Loucy (cell line): ENCODE results near the gene AAK1.

Experiments used
- EZH2phosphoT487 ChIP-seq: fragments of 200-600 bp; IDR thresholded peaks from 2 replicates; pipeline ENCODE4 v1.6.1; 2018; ENCODE audit warnings: antibody characterized with exemption, mild to moderate bottlenecking, moderate library complexity, borderline replicate concordance
- TF ChIP-seq, protein P1 (sequence below): fragments of 200-600 bp; sonication (generic); conservative IDR thresholded peaks from 2 replicates; pipeline ENCODE4 v1.5.1; 2014; ENCODE audit warnings: mild to moderate bottlenecking, antibody characterized with exemption, low read length

DNA sequence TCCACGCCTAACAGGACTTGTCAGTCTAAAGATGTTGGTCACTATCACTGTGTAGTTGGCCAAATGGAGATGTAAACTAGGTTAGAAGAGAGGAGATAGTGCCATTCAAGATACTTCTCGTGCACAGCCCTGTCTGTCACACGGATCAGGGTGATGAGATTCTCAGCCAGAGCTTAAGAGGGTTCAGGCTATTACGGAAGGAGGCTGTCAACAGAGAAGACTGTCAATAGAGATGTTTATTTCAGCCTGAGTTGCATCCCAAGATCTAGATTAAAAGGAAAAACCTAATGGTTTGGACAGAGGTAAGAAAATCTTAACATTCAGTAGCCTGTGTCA lies 83.4 kb downstream of the AAK1 start:
- TF ChIP-seq, protein P1, sequence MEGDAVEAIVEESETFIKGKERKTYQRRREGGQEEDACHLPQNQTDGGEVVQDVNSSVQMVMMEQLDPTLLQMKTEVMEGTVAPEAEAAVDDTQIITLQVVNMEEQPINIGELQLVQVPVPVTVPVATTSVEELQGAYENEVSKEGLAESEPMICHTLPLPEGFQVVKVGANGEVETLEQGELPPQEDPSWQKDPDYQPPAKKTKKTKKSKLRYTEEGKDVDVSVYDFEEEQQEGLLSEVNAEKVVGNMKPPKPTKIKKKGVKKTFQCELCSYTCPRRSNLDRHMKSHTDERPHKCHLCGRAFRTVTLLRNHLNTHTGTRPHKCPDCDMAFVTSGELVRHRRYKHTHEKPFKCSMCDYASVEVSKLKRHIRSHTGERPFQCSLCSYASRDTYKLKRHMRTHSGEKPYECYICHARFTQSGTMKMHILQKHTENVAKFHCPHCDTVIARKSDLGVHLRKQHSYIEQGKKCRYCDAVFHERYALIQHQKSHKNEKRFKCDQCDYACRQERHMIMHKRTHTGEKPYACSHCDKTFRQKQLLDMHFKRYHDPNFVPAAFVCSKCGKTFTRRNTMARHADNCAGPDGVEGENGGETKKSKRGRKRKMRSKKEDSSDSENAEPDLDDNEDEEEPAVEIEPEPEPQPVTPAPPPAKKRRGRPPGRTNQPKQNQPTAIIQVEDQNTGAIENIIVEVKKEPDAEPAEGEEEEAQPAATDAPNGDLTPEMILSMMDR: no peak
- TF ChIP-seq EZH2phosphoT487: no peak
